Cardiac fibroblast (primary cell): ENCODE measurements around the gene ELOVL1.
"Not testable (repeated sequence)": the region's sequence is repeated elsewhere in the genome, so short reads cannot be mapped to it uniquely, and the experiment has no call there.

ENCODE experiments used
- DNase-seq, 2 donors: peaks; one replicate each; pipeline versions ENCODE4 v3.0.0 to v3.0.0-alpha.2; 2010; ENCODE audit warnings: low read depth in 2 of 2
- H3K4me3 ChIP-seq, 2 donors: replicated peaks in 1 of 2; 1 replicate in 1 of 2; 2 replicates in 1 of 2; pipeline ENCODE4 v1.5.1; 2011; ENCODE audit warnings: low read depth in 2 of 2, low read length in 2 of 2, mild to moderate bottlenecking in 2 of 2, moderate library complexity in 1 of 2
- TF ChIP-seq, protein P1 (sequence below): IDR thresholded peaks from one replicate; pipeline ENCODE4 v1.5.1; 2011; ENCODE audit warnings: low read depth, mild to moderate bottlenecking, low read length, inconsistent platforms

The ELOVL1 gene

DNA sequence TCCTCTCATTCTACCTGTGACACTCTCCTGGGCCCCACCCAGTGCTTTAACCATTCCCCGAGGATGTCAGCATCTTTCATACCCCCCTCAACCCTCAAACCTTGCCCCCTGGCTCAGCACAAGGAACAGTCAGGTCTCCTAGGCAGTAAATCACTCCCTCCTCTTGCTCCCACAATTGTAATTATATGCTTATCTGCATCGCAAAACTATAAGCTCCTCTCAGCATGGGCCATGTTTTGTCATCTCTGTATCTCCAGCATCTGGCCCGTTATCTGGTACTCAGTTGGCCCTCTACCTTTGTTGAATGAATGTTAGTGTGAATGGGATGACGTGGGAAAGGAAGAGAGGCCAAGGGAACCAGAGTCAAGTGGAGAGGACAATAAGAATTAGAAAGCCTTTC, 2.8 kb upstream of the ELOVL1 start:
- TF ChIP-seq, protein P1, sequence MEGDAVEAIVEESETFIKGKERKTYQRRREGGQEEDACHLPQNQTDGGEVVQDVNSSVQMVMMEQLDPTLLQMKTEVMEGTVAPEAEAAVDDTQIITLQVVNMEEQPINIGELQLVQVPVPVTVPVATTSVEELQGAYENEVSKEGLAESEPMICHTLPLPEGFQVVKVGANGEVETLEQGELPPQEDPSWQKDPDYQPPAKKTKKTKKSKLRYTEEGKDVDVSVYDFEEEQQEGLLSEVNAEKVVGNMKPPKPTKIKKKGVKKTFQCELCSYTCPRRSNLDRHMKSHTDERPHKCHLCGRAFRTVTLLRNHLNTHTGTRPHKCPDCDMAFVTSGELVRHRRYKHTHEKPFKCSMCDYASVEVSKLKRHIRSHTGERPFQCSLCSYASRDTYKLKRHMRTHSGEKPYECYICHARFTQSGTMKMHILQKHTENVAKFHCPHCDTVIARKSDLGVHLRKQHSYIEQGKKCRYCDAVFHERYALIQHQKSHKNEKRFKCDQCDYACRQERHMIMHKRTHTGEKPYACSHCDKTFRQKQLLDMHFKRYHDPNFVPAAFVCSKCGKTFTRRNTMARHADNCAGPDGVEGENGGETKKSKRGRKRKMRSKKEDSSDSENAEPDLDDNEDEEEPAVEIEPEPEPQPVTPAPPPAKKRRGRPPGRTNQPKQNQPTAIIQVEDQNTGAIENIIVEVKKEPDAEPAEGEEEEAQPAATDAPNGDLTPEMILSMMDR: no peak
- H3K4me3 ChIP-seq: no peak overlapping the region
- DNase-seq: no peak

DNA sequence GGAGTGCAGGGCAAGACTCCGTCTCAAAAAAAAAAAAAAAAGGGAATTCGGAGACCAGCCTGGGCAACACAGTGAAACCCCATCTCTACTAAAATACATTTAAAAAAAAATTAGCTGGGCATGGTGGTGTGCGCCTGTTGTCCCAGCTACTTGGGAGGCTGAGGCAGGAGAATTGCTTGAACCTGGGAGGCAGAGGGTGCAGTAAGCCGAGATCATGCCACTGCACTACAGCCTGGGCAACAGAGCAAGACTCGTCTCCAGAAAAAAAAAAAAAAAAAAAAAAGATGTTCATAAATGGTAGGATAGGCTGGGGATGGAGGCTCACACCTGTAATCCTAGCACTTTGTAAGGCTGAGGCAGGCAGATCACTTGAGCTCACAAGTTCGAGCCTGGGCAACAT, 2.0 kb upstream of the ELOVL1 start:
- not testable (repeated sequence) for H3K4me3 ChIP-seq

DNA sequence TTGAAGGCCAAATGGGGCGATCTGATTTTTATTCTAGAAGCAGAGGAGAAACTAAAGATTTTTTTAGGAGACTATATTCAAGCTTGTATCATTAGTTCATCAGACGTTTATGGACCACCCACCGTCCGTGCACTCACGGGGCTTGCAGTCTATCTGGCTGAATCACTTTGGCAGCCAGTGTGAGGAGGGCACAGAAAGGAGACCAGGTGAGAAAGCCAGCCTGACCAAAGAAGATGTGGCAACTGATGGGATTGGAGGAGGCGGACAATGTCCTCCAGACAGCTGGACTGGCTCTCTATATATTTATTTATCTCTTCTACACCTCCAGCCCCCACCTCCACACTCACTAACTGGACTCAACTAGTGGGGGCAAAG, 822 bp upstream of the ELOVL1 start:
- TF ChIP-seq, protein P1: no peak
- peak overlapping the region; percentile 56 to 67 for H3K4me3 ChIP-seq
- DNase-seq: no peak

More for the DNA sequence above, 2.0 kb upstream of the ELOVL1 start:
- not testable (repeated sequence) for DNase-seq

DNA sequence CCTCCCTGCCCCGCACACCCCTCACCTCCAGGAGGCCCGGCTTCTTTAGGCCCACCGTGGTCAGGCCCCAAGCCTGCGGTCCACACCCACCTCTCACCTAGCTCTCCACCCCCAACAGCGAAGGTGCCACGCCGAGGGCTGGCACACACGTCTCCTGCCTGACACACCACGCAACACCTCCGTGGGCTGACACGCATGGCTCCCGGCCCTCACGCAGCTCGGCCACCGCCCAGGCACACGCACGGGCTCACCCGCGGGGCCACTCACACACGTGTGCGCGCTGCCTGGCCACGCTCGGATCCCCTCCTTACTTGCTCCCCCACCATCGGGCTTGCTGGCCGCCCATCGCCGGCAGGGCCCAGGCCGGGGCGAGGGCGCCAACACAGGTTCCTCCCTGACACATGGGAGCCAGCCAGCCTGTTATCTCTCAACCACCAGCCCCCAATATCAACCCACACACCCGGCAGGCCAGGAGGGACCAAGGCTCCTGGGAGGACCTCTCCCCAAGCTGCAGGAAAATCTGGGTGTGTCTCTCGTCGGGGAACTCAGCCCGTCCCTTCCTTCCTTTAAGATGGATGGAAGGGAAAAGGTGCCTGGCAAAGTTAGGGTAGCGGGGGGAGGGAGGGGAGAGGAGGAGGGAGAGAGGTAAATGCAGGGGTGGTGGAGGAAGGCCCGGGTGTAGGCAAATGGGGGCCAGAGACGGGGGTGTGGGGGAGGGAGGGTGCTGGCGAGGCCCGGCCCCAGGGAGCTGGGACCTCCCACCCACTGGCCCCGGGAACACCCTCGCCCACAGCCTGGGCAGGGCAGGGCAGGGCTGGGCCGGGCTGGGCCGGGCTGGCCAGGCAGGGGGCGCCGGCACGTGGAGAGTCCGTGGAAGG, 546 bp downstream of the ELOVL1 start:
- DNase-seq: no peak
- H3K4me3 ChIP-seq: peak overlapping the region; percentile 75 to 83
- TF ChIP-seq, protein P1: no peak

DNA sequence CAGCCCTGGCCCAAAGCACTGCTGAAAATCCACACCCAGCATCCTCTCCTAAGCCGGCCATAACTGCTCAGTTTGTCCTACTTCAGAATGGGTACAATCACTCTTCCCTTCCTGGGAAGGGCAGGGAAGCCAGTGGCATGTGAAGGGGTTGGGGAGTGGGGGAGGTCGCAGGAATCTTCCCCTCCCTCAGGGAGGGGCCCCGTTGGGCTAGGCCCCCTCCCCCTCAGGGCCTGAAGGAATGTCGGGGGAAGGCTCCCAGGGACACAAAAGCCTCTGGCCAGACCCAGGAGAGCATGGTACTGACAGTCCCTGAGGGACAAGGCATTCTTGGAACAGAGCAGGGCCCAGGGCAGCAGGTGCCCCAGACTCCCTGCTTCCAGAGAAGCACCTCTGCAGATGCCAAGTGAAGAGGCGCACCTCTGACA, 1.2 kb downstream of the ELOVL1 start:
- no peak for DNase-seq
- peak overlapping the region; percentile 75 to 83 for H3K4me3 ChIP-seq
- TF ChIP-seq, protein P1: no peak

DNA sequence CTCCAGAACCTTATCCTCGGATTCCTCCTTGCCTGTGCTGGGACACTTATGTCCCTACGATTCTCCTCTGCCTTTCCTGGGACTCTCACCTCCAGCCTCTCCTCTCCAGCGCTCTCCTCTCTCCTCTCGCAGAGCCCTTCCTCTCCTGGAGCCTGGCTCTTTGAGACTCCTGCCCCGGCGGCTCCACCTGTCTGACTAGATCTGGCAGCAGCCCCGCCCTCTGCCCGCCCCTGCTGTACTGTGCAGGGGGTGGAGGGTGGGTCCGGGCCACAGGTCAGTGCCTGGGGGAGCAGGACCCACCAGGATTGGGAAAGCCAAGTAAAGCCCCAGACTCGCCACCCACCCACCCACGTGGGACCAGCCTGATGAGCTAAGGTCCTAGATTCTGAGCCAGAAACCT, 1.6 kb downstream of the ELOVL1 start:
- peak overlapping the region in 1 of 2 donors; percentile 75 for H3K4me3 ChIP-seq

DNA sequence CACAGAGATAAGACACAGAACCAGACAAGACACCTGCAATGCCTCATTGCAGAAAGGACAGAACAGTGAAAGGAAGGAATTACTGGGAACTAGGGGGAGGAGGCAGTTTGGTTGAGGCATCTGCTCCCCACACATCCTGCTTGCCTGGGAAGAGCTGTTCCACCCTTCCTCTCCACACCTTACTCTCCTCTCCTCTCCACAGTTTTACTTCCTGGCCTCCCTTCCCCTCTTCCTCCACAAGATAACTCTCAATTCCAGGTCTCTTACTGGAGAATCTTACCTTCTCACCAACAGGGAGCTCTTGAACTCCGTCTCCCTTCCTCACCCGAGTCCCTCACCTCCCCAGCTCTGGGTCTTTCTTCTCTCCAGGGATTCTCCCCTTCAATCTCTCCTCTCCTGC, 2.1 kb downstream of the ELOVL1 start:
- DNase-seq: no peak
- TF ChIP-seq, protein P1: no peak
- H3K4me3 ChIP-seq: no peak overlapping the region

More for the DNA sequence above, 1.6 kb downstream of the ELOVL1 start:
- DNase-seq: no peak
- TF ChIP-seq, protein P1: no peak
